Retina (tissue), 1 donor: ENCODE measurements around the gene MAD1L1.

Experiments used
- DNase-seq: peaks from one replicate; pipeline ENCODE4 v3.0.0-alpha.2; 2016

Gene MAD1L1

DNA sequence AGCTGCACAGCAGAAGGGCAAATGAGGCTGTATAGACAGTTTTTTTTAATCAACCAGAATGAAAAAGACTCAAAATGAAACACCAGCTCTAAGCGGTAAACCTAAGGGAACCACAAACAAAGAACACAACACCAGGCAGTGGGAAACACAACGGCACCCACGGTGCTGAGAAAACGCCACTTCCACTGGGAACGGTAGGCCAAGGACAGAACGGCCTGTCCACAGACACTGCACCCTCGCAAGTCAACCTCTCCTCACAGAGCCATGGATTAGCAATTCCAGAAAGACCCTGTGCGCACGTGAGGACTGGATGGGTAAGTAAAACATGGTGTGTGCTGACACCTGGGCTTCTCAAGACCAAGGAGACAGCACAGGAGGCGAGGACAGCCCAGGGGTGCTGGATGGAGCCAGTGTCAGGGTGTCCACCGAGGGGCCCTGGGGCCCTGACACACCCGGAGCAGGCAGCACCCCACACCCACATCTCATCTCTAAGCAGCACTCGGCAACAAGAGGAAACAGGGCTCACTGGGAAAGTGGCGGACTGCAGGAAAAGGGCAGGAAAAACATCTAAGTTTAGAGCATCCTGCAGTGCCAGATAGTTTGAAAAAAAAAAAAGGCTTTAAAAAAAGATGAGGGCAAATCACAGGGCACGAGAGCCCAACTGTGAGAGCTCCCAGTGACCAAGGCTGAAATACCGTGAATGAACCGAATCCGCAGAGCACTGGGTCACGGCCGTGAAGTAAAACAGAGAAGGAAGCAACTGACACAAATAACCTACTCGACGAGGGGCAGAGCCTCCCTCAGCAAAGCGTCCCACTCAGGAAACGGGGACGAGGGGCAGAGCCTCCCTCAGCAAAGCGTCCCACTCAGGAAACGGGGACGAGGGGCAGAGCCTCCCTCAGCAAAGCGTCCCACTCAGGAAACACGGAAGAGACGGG, 120.2 kb downstream of the MAD1L1 start:
- DNase-seq: no peak

DNA sequence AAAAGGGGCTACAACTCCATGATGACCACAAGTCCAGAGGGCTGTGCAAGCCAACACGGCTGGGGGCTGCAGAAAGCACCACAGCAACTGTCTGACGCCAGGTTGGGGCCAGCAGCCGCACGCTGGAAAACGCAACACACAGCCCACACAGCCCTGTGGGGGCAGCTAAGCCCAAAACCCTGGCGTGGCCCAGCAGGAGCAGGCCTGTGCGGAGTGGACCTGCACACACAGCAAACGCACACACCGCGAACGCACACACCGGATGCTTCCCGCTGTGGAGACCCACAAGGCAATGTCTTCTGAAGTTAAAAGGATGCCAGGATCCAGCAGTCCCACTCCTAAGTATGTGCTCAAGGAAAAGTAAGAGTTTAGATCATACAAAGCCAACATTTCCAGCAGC, 121.2 kb downstream of the MAD1L1 start:
- no peak for DNase-seq

DNA sequence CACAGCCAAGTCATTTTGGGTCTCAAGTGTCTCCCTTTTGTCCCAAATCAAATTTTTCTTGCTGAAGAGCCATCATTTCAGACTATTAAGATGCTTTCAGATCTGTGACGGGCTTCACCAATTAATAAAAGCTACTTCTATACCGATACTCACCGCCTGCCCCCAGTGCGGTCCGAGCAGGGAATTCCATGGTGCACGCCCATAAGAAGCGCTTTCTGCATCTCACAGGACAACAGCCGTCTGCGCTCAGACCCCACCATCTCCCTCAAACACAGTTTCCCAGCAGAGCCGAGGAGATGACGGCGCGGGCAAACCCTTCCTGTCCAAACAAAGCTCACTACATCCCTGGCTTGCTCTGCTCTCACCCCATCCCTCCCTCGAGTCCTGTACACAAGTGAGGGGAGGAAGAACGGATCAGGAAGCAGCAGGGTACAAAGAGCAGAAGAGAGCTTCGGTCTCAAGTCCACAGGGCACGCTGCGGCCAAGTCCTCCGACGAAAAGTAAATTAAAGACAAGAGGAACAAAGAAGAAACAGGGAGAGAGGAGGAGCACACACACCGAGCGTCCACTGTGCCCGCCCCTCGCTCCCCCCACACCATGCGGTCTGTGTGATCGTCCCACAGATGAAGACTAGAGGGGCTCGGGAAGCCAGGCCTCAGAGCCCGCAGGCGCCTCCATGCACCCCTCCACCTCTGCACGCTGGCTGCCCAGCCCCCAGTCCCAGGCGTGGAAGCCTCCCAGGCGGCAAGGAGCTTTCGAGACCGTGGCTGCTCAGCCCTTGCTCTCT, 121.9 kb downstream of the MAD1L1 start:
- peak; percentile 64 for DNase-seq

DNA sequence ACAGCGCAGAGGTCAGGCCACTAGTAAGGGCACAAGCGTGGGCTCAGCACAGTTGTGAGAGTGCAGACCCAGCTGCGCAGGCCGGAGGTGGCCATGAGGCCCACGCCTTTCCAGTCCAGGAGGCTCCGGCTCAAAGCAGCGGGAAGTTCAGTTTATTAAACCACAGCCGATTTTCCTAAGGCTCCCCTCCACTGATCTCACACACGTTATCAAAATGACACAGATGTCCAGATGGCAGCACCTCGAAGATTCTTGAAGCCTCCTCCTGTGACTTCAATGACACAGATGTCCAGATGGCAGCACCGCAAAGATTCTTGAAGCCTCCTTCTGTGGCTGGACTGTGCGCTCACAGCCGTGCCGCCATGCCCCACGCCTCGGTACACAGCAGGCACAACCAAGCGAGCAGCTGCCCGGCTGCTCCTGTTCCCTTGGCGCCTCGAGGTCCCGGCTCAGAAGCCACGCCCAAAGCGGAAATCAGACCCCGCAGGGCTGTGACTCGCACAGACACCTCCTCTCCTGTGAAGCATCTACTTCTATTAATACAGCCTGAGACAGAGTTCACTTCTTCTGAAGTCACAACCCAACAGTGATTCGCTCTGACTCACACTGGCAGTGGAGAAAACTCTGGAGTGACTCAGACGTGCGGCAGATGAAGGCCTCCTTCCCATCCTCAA, 122.7 kb downstream of the MAD1L1 start:
- peak; percentile 63 for DNase-seq

DNA sequence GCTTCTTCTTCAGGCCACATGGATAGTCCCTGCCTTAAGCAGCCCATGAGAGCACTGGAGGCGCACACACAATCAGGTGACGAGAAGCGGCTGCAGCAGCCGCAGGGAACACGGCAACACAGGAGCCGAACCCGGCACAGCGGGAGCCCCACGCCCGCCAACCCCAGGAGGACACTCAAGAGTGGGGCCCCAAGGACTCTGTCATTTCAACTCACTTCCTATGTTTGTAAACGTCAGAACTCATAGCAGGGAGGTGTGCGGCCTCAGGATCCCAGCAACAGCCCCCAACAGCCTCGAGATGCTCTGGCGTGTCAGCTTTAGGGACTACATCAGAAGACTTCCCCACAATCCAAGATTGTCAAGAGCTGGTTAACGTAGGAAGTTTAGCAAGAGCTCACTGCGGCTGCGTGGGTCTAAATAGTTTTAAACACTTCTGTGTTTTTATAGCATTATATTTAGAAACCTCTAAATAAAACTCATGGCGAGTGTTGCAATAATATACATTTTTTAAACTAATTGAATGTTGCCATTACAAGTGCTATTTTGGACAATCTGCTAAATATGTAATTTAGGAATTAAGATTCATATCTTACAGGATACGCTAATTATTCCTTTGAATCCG, 123.4 kb downstream of the MAD1L1 start:
- DNase-seq: no peak

DNA sequence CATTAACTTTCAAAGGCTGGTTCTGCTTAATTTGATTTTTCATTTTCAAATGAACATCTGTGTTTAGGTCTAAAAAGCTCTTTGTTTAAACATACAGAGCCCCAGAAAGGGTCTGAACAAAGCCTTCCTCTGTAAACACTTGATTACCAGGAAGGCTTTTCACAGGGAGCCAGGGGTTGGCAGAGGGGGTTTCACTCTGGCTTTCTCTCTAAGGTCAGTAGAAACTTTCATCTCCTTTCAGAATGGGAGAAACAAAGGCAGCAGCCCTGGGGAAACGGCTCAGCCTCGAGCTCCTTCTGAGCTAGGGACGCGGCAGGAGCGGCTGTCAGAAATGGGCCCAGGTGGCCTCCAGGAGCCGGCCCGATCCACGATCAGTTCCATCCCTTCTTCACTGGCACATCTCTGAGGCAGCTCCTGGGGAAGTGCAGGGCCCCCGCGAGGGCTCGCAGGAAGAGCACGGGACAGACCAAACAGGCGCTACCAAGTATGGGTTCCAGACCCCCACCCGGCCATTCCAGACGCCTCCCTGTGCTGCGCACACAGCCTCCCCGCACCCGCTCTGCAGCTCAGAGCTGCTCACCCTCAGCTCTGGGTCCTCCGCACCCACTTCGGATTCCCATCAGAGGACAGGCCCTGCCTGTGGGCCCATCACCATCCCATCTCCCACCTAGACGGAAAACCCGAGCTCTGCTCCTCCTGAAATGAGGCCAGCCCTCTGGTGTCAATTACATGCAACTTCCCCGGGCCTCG, 124.1 kb downstream of the MAD1L1 start:
- DNase-seq: peak; percentile 56

DNA sequence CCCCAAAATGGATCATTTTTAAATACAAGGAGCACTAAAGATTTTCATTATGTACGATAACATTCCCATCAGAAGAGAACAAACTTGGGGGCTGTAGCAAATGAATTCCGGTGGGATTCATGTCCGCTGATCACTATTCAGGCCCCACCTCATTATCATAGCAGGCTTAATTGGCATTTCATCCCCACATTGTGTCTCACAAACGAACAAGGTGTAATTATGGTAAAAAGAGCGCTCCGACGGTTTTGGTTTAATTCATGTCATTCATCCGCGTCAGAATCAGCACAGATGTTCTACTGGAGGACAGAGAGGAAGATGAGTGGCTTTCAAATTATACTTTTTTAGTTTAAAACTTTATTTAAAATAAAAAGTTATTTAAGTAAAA, 124.7 kb downstream of the MAD1L1 start:
- DNase-seq: no peak

DNA sequence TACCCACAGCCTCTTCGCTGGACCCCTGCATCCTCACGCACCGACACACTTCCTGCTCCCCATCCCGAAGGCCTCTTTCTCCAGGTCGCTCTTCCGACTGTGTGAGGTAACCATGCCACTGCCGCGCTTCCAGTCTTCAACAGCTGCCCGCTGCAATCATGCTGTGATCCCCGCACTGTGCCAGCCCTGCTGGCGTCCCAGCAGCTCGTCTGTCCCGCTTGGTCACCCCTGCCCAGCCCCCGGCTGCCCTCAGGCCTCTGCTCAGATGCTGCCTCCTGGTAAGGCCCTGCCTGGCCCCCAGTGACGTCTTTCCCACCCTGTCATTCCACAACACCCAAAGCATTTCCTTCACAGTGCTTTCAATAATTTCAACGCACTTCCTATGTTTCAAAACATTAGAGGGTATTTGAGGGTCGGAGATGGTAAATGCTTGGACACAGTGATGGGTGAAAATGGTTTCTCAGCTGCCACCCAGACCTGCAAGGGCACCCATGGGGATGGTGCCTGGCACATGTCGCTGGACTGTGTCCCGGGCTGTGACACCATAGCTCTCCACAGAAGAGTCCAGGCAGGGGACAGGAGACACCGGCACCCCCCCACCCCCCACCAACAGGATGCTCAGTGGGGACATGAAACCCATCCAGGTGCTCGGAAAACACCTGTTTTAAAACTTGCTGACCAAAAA, 125.2 kb downstream of the MAD1L1 start:
- DNase-seq: peak; percentile 42

DNA sequence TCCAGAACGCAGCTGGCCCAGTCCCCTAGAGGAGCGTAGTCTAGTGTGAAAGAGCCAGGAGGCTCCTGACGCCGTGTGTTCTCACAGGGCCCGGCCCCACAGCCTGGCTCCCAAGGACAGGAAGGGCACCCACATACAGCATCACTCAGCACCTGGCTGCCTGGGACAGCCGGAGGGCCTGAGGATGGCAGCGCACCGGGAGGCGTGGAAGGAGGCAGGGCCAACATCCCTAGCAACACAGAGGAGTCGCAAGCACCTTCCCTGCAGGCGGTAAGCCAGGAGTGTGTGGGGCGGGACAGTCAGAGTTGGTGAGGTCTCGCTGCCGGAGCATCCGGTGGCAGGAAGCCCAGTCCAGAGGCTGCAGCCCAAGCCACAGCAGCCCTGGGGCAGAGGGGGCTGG, 125.8 kb downstream of the MAD1L1 start:
- peak; percentile 46 for DNase-seq

DNA sequence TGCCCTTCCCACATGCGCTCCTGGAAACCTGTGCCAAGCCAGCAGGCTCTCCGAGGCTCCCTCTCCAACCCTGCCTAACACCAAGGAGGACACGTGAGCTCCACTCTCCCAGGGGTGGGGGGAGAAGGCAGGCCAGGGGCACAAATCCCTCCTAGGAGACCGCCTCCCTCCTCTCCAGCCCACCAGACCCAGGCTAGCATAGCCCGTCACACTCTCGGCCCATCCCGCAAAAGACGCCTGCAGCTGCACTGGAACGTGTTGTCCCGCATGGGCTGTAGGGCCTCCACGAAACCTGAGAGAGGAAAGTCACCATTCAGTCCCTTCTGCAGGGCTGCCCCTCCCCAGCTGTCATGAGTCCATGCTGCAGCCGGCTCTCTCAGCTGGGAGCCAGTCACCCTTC, 126.3 kb downstream of the MAD1L1 start:
- peak; percentile 23 for DNase-seq

DNA sequence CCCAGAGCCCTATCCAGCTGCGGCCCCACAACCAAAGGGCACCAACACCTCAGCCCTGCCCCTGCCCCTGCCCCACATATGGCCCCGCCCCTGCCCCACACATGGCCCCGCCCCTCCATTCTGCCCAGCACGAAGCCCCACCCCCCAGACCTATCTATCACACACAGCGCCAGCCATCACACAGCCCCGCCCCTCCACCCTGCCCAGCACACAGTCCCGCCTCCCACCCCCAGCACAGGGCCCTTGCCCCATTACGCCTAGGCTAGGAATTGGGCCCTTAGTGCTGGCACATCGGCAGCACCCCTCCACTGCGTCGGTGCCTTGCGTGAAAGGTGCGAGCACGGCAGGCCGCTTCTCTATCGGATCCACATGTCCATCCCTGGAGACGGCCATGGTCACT, 126.8 kb downstream of the MAD1L1 start:
- no peak for DNase-seq

DNA sequence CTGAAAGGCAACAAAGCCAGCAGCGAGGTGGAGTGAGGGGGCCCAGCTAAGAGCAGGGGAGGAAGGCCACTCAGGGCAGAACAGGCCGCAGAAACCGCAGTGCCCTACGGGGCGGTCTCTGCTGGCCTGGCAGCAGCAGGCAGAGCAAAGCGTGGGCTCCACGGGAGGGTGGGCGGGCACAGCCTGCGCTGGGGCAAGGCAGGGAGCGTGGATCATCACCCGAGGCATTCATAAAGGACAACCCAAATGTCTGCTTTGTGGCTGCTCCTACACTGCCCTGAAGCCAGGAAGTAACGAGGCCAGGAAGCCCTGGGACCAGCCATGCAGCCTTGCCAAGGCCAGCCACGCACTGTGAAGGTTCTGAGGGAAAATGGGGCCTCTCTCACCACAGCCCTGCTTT, 127.5 kb downstream of the MAD1L1 start:
- no peak for DNase-seq

DNA sequence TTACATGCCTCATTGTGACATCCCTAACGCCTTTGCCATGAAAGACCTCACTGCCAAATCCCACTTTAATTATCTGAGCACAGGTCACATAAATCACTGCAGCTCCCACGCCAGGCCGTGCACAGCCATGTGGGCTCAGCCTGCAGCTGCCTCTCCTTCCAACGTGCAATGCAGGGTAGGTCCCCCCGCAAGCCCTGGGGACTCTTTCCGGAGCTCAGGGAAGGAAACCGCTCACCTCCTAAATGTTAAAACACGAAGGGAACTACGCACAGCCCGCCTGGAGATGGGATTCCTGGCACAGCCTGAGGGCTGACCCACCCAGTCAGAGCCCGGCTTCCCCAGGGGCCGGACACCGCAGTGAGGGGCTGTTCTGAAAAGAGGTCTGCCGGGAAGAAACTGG, 128.0 kb downstream of the MAD1L1 start:
- peak; percentile 52 for DNase-seq

DNA sequence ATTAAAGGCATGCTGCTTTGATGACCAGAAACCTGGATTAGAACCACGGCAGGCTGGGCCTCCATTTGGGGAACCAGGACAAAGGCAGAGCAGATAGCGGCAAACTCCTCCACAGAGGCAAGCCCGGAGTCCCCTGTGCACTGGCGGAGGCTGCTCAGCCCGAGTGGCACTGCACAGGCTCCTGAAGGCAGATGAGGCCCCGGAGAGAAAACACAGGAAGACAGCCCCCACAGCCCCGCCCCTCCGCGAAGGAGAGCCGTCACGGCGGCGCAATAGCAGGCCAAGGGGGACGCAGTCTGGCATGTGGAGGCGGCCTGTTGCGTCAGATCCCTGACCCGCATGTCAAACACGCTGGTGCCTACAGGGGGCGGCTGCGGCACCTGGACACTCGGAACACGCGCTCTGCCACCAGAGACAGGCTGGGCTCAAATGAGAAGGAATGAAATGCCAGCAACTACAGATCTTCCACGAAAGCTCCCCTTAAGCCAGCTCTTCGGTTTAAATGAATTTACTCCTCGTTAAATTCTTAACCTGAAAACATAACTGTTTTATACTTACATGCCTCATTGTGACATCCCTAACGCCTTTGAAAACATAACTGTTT, 128.5 kb downstream of the MAD1L1 start:
- DNase-seq: peak; percentile 90

DNA sequence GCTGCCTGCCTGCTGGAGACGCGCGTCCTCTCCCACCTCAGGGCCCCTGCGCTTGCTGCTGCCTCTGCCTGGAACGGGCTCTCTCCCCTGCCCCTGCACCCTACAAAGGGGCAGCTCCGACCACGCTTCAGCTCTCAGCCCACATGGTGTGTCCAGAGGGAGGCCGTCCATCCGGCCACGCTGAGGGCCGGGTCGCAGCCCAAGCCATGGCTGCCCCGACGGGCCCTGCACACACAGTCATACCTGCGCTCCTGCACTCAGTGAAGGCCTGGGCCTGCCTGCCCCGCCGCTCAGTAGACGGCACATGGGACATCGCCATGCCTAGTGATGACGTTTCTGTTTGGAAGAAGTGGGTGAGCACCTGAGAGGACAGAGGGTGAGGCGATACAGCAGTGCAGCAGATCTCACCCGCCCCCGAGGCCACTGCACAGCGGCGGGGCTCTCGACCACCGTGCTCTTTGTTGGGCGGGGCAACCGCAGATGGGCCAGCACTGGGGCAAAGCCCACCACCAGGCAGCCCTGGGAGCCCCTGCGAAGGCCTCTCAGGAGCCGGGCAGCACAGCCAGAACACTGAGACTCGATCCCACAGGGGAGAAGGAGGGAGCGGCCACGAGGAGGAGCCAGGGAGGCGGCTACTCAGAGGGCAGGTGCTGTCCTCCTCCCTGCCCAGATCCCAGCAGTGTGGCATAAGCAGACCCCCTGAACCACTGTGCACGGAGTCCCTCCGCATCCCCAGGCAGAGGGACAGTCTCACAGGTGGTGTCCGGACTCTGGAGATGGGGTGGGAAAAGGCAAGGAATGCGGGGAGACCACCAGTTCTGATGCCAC, 129.5 kb downstream of the MAD1L1 start:
- peak; percentile 31 for DNase-seq

DNA sequence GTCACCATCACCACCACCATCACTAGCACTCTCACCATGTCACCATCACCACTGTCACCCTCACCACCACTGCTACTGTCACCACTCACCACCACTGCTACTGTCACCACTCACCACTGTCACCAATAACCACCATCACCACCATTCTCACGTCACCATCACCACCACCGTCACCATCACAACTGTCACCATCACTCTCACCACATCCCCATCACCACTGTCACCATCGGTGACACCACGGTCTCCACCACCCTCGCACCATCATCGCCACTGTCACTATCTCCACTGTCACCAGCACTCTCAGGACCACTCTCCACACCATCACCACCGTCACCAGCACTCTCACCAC, 130.4 kb downstream of the MAD1L1 start:
- DNase-seq: no peak

DNA sequence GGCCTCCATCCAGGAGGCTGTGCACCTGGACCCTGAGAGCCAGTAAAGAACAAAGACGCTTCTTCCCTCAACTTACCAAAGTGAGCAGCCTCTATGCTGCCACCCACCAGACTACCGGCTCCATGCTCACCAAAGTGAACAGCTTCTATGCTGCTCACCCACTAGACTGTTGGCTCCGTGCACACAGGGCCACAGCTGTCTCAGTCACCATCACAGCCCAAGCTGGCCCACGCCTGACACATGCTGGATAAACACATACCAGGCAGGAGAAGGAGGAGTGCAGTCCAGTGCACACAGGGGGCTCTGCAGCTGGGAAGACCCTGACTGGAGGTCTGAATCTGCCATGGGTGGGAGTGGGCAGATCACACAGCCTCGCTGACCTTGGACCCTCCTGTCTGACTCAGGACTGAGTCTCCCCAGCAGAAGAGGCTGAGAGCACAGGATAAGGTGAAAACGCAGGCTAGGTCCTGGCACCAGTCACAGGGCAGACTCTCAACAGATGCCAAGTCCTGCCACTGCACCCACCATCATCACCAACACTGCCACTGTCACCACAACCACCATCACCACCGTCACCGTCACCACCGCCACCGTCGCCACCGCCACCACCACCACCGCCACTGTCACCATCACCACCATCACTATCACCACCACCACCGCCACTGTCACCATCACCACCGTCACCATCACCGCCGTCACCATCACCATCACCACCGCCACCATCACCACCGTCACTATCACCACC, 130.9 kb downstream of the MAD1L1 start:
- no peak for DNase-seq

DNA sequence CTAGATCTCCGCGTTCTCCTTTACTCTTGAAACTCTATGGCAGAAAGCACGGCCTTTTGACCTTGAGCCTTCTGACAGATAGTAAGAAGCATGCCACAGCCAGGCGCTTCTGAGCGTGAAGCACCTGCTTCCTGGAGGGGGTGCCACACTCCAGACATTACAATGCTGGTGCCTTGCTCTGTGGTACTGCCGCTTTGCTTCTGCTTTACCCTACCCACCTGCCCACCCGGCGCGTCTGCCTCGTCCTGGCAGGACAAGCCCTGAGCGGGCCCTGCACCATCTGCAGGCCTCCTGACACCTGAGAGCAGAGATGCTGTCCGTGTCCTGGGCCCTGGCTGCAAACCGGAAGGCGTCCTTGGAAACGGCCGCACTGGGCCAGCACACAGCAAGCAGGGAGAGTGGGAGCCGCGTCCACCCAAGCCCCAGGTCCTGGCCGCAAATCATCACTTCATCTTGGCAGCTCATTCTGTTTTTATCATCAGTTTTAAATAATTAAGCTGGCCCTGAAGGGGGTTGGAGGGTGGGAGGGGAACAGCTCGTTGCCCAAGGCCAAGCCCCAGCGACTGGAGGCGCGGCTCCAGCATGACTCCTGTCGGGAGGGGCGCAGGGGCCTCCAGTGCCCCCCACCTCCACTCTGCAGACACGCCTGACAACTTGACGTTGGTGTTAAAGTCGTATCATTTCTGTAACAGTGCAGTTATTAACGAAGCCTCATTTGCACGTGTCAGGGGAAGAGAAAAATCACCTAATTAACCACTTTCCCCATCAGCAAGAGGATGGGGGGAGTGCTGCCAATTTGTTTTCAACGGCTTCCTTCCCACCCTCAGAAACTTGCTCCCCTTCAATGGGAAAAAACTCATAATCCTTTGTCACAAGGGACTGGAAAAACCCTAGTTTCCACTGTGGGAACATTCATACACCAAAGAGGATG, 132.2 kb downstream of the MAD1L1 start:
- peak; percentile 45 for DNase-seq
